Muscle layer of duodenum (tissue), 2 donors: ENCODE data around the gene RPRD1A.
"Not testable (repeated sequence)": the region's sequence is repeated elsewhere in the genome, so short reads cannot be mapped to it uniquely, and the experiment has no call there.

Experiments
- H3K27ac ChIP-seq: one replicate; pipeline ENCODE4 v1.7.0; 2013; ENCODE audit warnings: mild to moderate bottlenecking, low read length
- H3K27me3 ChIP-seq: one replicate; pipeline ENCODE4 v1.7.0; 2013; ENCODE audit warnings: low read depth, mild to moderate bottlenecking, control low read depth, low read length
- H3K36me3 ChIP-seq, 2 donors: one replicate each; pipeline ENCODE4 v1.7.0; 2013; ENCODE audit warnings: low read length in 2 of 2, control low read depth in 1 of 2, mild to moderate bottlenecking in 1 of 2; ENCODE audit not compliant: insufficient read depth in 2 of 2, control insufficient read depth in 1 of 2
- H3K4me1 ChIP-seq, 2 donors: one replicate each; pipeline ENCODE4 v1.7.0; 2013; ENCODE audit warnings: low read length in 2 of 2, mild to moderate bottlenecking in 2 of 2, control low read depth in 1 of 2, moderate library complexity in 1 of 2; ENCODE audit not compliant: insufficient read depth in 2 of 2, control insufficient read depth in 1 of 2
- H3K4me3 ChIP-seq, 2 donors: one replicate each; pipeline ENCODE4 v1.7.0; 2013; ENCODE audit warnings: low read length in 2 of 2, low read depth in 1 of 2, mild to moderate bottlenecking in 1 of 2
- H3K9me3 ChIP-seq, 2 donors: one replicate each; pipeline ENCODE4 v1.7.0; 2013; ENCODE audit warnings: low read length in 2 of 2, control low read depth in 1 of 2, mild to moderate bottlenecking in 1 of 2; ENCODE audit not compliant: control insufficient read depth in 1 of 2
- donor health status: healthy.

RPRD1A gene

GRCh38 chr18:36025025-36025424 is 42.3 kb downstream of the RPRD1A start:
- Histone ChIP-seq H3K36me3 (peaks cover 8 to 30% of the 10 kb centered on the region in 2 donors), H3K4me1 (peaks cover 0 to 5% of the 10 kb centered on the region in 2 donors), H3K9me3 (no peaks in the 10 kb centered on the region), H3K27me3 (no peaks in the 10 kb centered on the region), H3K4me3 (no peak overlapping the region), H3K27ac (no peak overlapping the region)

- not testable (repeated sequence) for H3K27me3 ChIP-seq, H3K4me1 ChIP-seq, H3K27ac ChIP-seq
Observed at GRCh38 chr18:36024241-36024640, 43.1 kb downstream of the RPRD1A start.

GRCh38 chr18:36023336-36023735 is 44.0 kb downstream of the RPRD1A start:
- H3K27me3 ChIP-seq = no peaks in the 10 kb centered on the region
- H3K4me1 ChIP-seq = peaks cover 0 to 5% of the 10 kb centered on the region in 2 donors
- no peaks in the 10 kb centered on the region for H3K9me3 ChIP-seq
- no peak overlapping the region for H3K4me3 ChIP-seq
- H3K27ac ChIP-seq = no peak overlapping the region
- peaks cover 0 to 22% of the 10 kb centered on the region in 2 donors for H3K36me3 ChIP-seq

More at GRCh38 chr18:36024241-36024640, 43.1 kb downstream of the RPRD1A start:
- peaks cover 8 to 28% of the 10 kb centered on the region in 2 donors for H3K36me3 ChIP-seq
- H3K4me3 ChIP-seq, H3K9me3 ChIP-seq: not testable (repeated sequence)

GRCh38 chr18:36020174-36020711 is 47.1 kb downstream of the RPRD1A start:
- Histone ChIP-seq H3K4me1 (peaks cover 0 to 5% of the 10 kb centered on the region in 2 donors), H3K4me3 (no peak overlapping the region), H3K9me3 (no peaks in the 10 kb centered on the region), H3K36me3 (peaks cover 0 to 5% of the 10 kb centered on the region in 2 donors), H3K27ac (no peak overlapping the region), H3K27me3 (no peaks in the 10 kb centered on the region)

- H3K27ac ChIP-seq = no peak overlapping the region
- no peaks in the 10 kb centered on the region for H3K4me1 ChIP-seq
- no peaks in the 10 kb centered on the region for H3K27me3 ChIP-seq
- H3K4me3 ChIP-seq = no peak overlapping the region
- H3K9me3 ChIP-seq = no peaks in the 10 kb centered on the region
- H3K36me3 ChIP-seq = no peaks in the 10 kb centered on the region
Observed at GRCh38 chr18:36017232-36017631, 50.1 kb downstream of the RPRD1A start.

GRCh38 chr18:36015629-36016028 is 51.7 kb downstream of the RPRD1A start:
- no peaks in the 10 kb centered on the region for H3K4me1 ChIP-seq
- no peaks in the 10 kb centered on the region for H3K27me3 ChIP-seq
- H3K27ac ChIP-seq = no peak overlapping the region
- H3K36me3 ChIP-seq = no peaks in the 10 kb centered on the region
- no peaks in the 10 kb centered on the region for H3K9me3 ChIP-seq
- H3K4me3 ChIP-seq = no peak overlapping the region

- Histone ChIP-seq H3K4me3 (no peak overlapping the region), H3K36me3 (no peaks in the 10 kb centered on the region), H3K27me3 (no peaks in the 10 kb centered on the region), H3K27ac (no peak overlapping the region), H3K9me3 (no peaks in the 10 kb centered on the region), H3K4me1 (no peaks in the 10 kb centered on the region)
Observed at GRCh38 chr18:36012891-36013290, 54.5 kb downstream of the RPRD1A start.

GRCh38 chr18:36009214-36009613 is 58.1 kb downstream of the RPRD1A start:
- Histone ChIP-seq H3K27ac (no peak overlapping the region), H3K27me3 (no peaks in the 10 kb centered on the region), H3K4me1 (no peaks in the 10 kb centered on the region), H3K9me3 (no peaks in the 10 kb centered on the region), H3K36me3 (no peaks in the 10 kb centered on the region), H3K4me3 (no peak overlapping the region)

GRCh38 chr18:36006997-36007396 is 60.4 kb downstream of the RPRD1A start:
- Histone ChIP-seq H3K36me3 (no peaks in the 10 kb centered on the region), H3K4me1 (no peaks in the 10 kb centered on the region), H3K27me3 (no peaks in the 10 kb centered on the region), H3K4me3 (no peak overlapping the region), H3K27ac (no peak overlapping the region), H3K9me3 (no peaks in the 10 kb centered on the region)

- H3K9me3 ChIP-seq = no peaks in the 10 kb centered on the region
- H3K4me1 ChIP-seq = no peaks in the 10 kb centered on the region
- H3K4me3 ChIP-seq = no peak overlapping the region
- no peaks in the 10 kb centered on the region for H3K27me3 ChIP-seq
- peaks cover 0 to 4% of the 10 kb centered on the region in 2 donors for H3K36me3 ChIP-seq
- no peak overlapping the region for H3K27ac ChIP-seq
Observed at GRCh38 chr18:35999925-36000324, 67.4 kb downstream of the RPRD1A start.

- no peak overlapping the region for H3K27ac ChIP-seq
- H3K9me3 ChIP-seq = no peaks in the 10 kb centered on the region
- no peaks in the 10 kb centered on the region for H3K27me3 ChIP-seq
- peaks cover 0 to 4% of the 10 kb centered on the region in 2 donors for H3K36me3 ChIP-seq
- no peak overlapping the region for H3K4me3 ChIP-seq
- no peaks in the 10 kb centered on the region for H3K4me1 ChIP-seq
Observed at GRCh38 chr18:35998967-35999366, 68.4 kb downstream of the RPRD1A start.

GRCh38 chr18:35993013-35993412 is 74.3 kb downstream of the RPRD1A start:
- no peak overlapping the region for H3K27ac ChIP-seq
- no peak overlapping the region for H3K4me3 ChIP-seq
- no peaks in the 10 kb centered on the region for H3K9me3 ChIP-seq
- no peaks in the 10 kb centered on the region for H3K27me3 ChIP-seq
- peaks cover 15 to 26% of the 10 kb centered on the region in 2 donors for H3K36me3 ChIP-seq
- H3K4me1 ChIP-seq = no peaks in the 10 kb centered on the region
